Measurements from ENCODE around the gene EXOC3L1. TPM values are rescaled to one million over a fixed set of nuclear protein-coding genes. Genes with fewer than 3 reads are reported as not detected.
A peak's percentile ranks its signal among the peaks of the same experiment; 100 is the strongest.

Gene EXOC3L1
- total and polyA plus RNA-seq, 2 of the 13 experiments (the other 11 are each of a cell fraction or from before 2014, with no cell fraction given) = 0.12 TPM; not detected in 1

- peak; percentile 34; the same call in 1 of the 2 replicates for TF ChIP-seq REPIN1 (CRISPR knock-in tag; IDR thresholded peaks at IDR 0.05; ENCODE audit: borderline replicate concordance, low read depth)
- TF ChIP-seq HNF4A (CRISPR knock-in tag; IDR thresholded peaks at IDR 0.05) = no peak
- TF ChIP-seq ZFP1 (CRISPR knock-in tag; IDR thresholded peaks at IDR 0.05) = no peak
- peak; percentile 13; the same call in 1 of the 2 replicates for TF ChIP-seq RAD21 (CRISPR knock-in tag; IDR thresholded peaks at IDR 0.05)
- TF ChIP-seq, protein P1, sequence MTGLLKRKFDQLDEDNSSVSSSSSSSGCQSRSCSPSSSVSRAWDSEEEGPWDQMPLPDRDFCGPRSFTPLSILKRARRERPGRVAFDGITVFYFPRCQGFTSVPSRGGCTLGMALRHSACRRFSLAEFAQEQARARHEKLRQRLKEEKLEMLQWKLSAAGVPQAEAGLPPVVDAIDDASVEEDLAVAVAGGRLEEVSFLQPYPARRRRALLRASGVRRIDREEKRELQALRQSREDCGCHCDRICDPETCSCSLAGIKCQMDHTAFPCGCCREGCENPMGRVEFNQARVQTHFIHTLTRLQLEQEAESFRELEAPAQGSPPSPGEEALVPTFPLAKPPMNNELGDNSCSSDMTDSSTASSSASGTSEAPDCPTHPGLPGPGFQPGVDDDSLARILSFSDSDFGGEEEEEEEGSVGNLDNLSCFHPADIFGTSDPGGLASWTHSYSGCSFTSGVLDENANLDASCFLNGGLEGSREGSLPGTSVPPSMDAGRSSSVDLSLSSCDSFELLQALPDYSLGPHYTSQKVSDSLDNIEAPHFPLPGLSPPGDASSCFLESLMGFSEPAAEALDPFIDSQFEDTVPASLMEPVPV (CRISPR knock-in tag; IDR thresholded peaks at IDR 0.05) = peak; percentile 80
- no peak for TF ChIP-seq SNAI1 (CRISPR knock-in tag; IDR thresholded peaks at IDR 0.05; ENCODE audit: borderline replicate concordance)
- no peak for TF ChIP-seq CHD4 (IDR thresholded peaks at IDR 0.05; ENCODE audit: borderline replicate concordance, low read length)
- TF ChIP-seq, protein P2, sequence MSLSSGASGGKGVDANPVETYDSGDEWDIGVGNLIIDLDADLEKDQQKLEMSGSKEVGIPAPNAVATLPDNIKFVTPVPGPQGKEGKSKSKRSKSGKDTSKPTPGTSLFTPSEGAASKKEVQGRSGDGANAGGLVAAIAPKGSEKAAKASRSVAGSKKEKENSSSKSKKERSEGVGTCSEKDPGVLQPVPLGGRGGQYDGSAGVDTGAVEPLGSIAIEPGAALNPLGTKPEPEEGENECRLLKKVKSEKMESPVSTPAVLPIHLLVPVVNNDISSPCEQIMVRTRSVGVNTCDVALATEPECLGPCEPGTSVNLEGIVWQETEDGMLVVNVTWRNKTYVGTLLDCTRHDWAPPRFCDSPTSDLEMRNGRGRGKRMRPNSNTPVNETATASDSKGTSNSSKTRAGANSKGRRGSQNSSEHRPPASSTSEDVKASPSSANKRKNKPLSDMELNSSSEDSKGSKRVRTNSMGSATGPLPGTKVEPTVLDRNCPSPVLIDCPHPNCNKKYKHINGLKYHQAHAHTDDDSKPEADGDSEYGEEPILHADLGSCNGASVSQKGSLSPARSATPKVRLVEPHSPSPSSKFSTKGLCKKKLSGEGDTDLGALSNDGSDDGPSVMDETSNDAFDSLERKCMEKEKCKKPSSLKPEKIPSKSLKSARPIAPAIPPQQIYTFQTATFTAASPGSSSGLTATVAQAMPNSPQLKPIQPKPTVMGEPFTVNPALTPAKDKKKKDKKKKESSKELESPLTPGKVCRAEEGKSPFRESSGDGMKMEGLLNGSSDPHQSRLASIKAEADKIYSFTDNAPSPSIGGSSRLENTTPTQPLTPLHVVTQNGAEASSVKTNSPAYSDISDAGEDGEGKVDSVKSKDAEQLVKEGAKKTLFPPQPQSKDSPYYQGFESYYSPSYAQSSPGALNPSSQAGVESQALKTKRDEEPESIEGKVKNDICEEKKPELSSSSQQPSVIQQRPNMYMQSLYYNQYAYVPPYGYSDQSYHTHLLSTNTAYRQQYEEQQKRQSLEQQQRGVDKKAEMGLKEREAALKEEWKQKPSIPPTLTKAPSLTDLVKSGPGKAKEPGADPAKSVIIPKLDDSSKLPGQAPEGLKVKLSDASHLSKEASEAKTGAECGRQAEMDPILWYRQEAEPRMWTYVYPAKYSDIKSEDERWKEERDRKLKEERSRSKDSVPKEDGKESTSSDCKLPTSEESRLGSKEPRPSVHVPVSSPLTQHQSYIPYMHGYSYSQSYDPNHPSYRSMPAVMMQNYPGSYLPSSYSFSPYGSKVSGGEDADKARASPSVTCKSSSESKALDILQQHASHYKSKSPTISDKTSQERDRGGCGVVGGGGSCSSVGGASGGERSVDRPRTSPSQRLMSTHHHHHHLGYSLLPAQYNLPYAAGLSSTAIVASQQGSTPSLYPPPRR (CRISPR knock-in tag; IDR thresholded peaks at IDR 0.05; ENCODE audit: borderline replicate concordance) = no peak; the same call in none of the 2 replicates
- TF ChIP-seq HES4 (CRISPR knock-in tag; IDR thresholded peaks at IDR 0.05; ENCODE audit: borderline replicate concordance) = no peak
- no peak for TF ChIP-seq KLF13 (CRISPR knock-in tag; IDR thresholded peaks at IDR 0.05)
- no peak for TF ChIP-seq ZNF577 (CRISPR knock-in tag; IDR thresholded peaks at IDR 0.05; ENCODE audit: borderline replicate concordance, low read depth)
- no peak for TF ChIP-seq MTA3 (CRISPR knock-in tag; IDR thresholded peaks at IDR 0.05)
- TF ChIP-seq JUN (CRISPR knock-in tag; IDR thresholded peaks at IDR 0.05) = no peak
- TF ChIP-seq HDAC6 (IDR thresholded peaks at IDR 0.05; ENCODE audit: low read depth, low read length) = no peak
- TF ChIP-seq ZNF280D (CRISPR knock-in tag; IDR thresholded peaks at IDR 0.05) = no peak
- no peak for TF ChIP-seq TGIF2 (CRISPR knock-in tag; IDR thresholded peaks at IDR 0.05)
- TF ChIP-seq ZNF781 (CRISPR knock-in tag; IDR thresholded peaks at IDR 0.05; ENCODE audit: borderline replicate concordance, not compliant biosample characterization) = no peak
- TF ChIP-seq ZC3H13 (CRISPR knock-in tag; IDR thresholded peaks at IDR 0.05) = no peak
- no peak for TF ChIP-seq ZFP62 (CRISPR knock-in tag; IDR thresholded peaks at IDR 0.05)
- peak; percentile 41; the same call in 1 of the 2 replicates for TF ChIP-seq SALL1 (CRISPR knock-in tag; IDR thresholded peaks at IDR 0.05)
- TF ChIP-seq GPN1 (CRISPR knock-in tag; IDR thresholded peaks at IDR 0.05; ENCODE audit: borderline replicate concordance) = no peak
Observed at GRCh38 chr16:67170168-67170948, 19.6 kb downstream of the EXOC3L1 start, which contains the start of gene NOL3 (continued).

All from HepG2 (cell line).